ENCODE measurements around the gene ANKH. TPM values are rescaled to one million over a fixed set of nuclear protein-coding genes. Genes with fewer than 3 reads are reported as not detected.
"Not testable (repeated sequence)": the region's sequence is repeated elsewhere in the genome, so short reads cannot be mapped to it uniquely, and the experiment has no call there.

ANKH gene
- total RNA-seq, 1 donor from 2014 or later = 45.0 TPM

GRCh38 chr5:14849516-14850294 lies 21.9 kb downstream of the ANKH start:
- H3K27ac Mint-ChIP-seq = no peak overlapping the region
- H3K4me3 Mint-ChIP-seq (ENCODE audit: low read depth) = no peak overlapping the region
- H3K9me3 Mint-ChIP-seq = no peaks in the 10 kb centered on the region
- intact Hi-C loops (cut with micrococcal nuclease) = no loop called here
- peaks cover under 1% of the 10 kb centered on the region for H3K4me1 Mint-ChIP-seq (ENCODE audit: low read depth)
- no peak for DNase-seq (ENCODE audit: low spot score)
- peaks cover 6% of the 10 kb centered on the region for H3K36me3 Mint-ChIP-seq (ENCODE audit: low read depth)
- no peaks in the 10 kb centered on the region for H3K27me3 Mint-ChIP-seq (ENCODE audit: low read depth)

GRCh38 chr5:14848942-14849341 lies 22.6 kb downstream of the ANKH start:
- H3K4me1 Mint-ChIP-seq (ENCODE audit: low read depth); H3K9me3 Mint-ChIP-seq; DNase-seq (ENCODE audit: low spot score); H3K27me3 Mint-ChIP-seq (ENCODE audit: low read depth); H3K4me3 Mint-ChIP-seq (ENCODE audit: low read depth); intact Hi-C loops (cut with micrococcal nuclease); H3K27ac Mint-ChIP-seq: not testable (repeated sequence)
- H3K36me3 Mint-ChIP-seq (ENCODE audit: low read depth) = peaks cover 11% of the 10 kb centered on the region

- H3K27me3 Mint-ChIP-seq (ENCODE audit: low read depth) = no peaks in the 10 kb centered on the region
Observed at GRCh38 chr5:14848385-14848784, 23.2 kb downstream of the ANKH start.

GRCh38 chr5:14847471-14847870 lies 24.1 kb downstream of the ANKH start:
- H3K36me3 Mint-ChIP-seq (ENCODE audit: low read depth) = peaks cover 11% of the 10 kb centered on the region
- H3K4me1 Mint-ChIP-seq (ENCODE audit: low read depth) = no peaks in the 10 kb centered on the region
- no peak overlapping the region for H3K27ac Mint-ChIP-seq
- intact Hi-C loops (cut with micrococcal nuclease) = no loop called here
- no peaks in the 10 kb centered on the region for H3K9me3 Mint-ChIP-seq
- no peak overlapping the region for H3K4me3 Mint-ChIP-seq (ENCODE audit: low read depth)
- no peak for DNase-seq (ENCODE audit: low spot score)
- H3K27me3 Mint-ChIP-seq (ENCODE audit: low read depth) = no peaks in the 10 kb centered on the region

More at GRCh38 chr5:14848385-14848784, 23.2 kb downstream of the ANKH start:
- no peak for DNase-seq (ENCODE audit: low spot score)
- no peaks in the 10 kb centered on the region for H3K9me3 Mint-ChIP-seq
- no peak overlapping the region for H3K27ac Mint-ChIP-seq
- H3K4me3 Mint-ChIP-seq (ENCODE audit: low read depth) = no peak overlapping the region
- H3K36me3 Mint-ChIP-seq (ENCODE audit: low read depth) = peaks cover 11% of the 10 kb centered on the region
- intact Hi-C loops (cut with micrococcal nuclease) = no loop called here
- no peaks in the 10 kb centered on the region for H3K4me1 Mint-ChIP-seq (ENCODE audit: low read depth)

- Mint-ChIP-seq H3K4me3 (ENCODE audit: low read depth) (no peak overlapping the region), H3K27ac (no peak overlapping the region), H3K9me3 (peaks cover 1% of the 10 kb centered on the region), H3K4me1 (ENCODE audit: low read depth) (peaks cover 5% of the 10 kb centered on the region), H3K36me3 (ENCODE audit: low read depth) (peaks cover 21% of the 10 kb centered on the region), H3K27me3 (ENCODE audit: low read depth) (no peaks in the 10 kb centered on the region)
- intact Hi-C loops (cut with micrococcal nuclease) = no loop called here
- DNase-seq (ENCODE audit: low spot score) = no peak
Observed at GRCh38 chr5:14842117-14842516, 29.5 kb downstream of the ANKH start.

GRCh38 chr5:14840624-14841023 lies 31.0 kb downstream of the ANKH start:
- intact Hi-C loops (cut with micrococcal nuclease) = no loop called here
- Mint-ChIP-seq H3K36me3 (ENCODE audit: low read depth) (peaks cover 23% of the 10 kb centered on the region), H3K27me3 (ENCODE audit: low read depth) (no peaks in the 10 kb centered on the region), H3K9me3 (peaks cover 4% of the 10 kb centered on the region), H3K27ac (no peak overlapping the region), H3K4me3 (ENCODE audit: low read depth) (no peak overlapping the region), H3K4me1 (ENCODE audit: low read depth) (peaks cover 7% of the 10 kb centered on the region)
- DNase-seq (ENCODE audit: low spot score) = no peak

- Mint-ChIP-seq H3K4me1 (ENCODE audit: low read depth) (peaks cover 7% of the 10 kb centered on the region), H3K9me3 (peaks cover 4% of the 10 kb centered on the region), H3K36me3 (ENCODE audit: low read depth) (peaks cover 19% of the 10 kb centered on the region), H3K27me3 (ENCODE audit: low read depth) (no peaks in the 10 kb centered on the region), H3K4me3 (ENCODE audit: low read depth) (no peak overlapping the region), H3K27ac (no peak overlapping the region)
- DNase-seq (ENCODE audit: low spot score) = no peak
- intact Hi-C loops (cut with micrococcal nuclease) = no loop called here
Observed at GRCh38 chr5:14838396-14839319, 32.9 kb downstream of the ANKH start.

- DNase-seq (ENCODE audit: low spot score); H3K27me3 Mint-ChIP-seq (ENCODE audit: low read depth); H3K9me3 Mint-ChIP-seq; H3K27ac Mint-ChIP-seq; H3K4me3 Mint-ChIP-seq (ENCODE audit: low read depth); H3K4me1 Mint-ChIP-seq (ENCODE audit: low read depth); intact Hi-C loops (cut with micrococcal nuclease): not testable (repeated sequence)
- H3K36me3 Mint-ChIP-seq (ENCODE audit: low read depth) = peaks cover 19% of the 10 kb centered on the region
Observed at GRCh38 chr5:14837423-14838122, 34.0 kb downstream of the ANKH start.

GRCh38 chr5:14834584-14835550 lies 36.7 kb downstream of the ANKH start:
- H3K27me3 Mint-ChIP-seq (ENCODE audit: low read depth) = no peaks in the 10 kb centered on the region
- intact Hi-C loops (cut with micrococcal nuclease) = no loop called here
- H3K4me3 Mint-ChIP-seq (ENCODE audit: low read depth) = no peak overlapping the region
- H3K4me1 Mint-ChIP-seq (ENCODE audit: low read depth) = peaks cover 5% of the 10 kb centered on the region
- DNase-seq (ENCODE audit: low spot score) = no peak
- H3K27ac Mint-ChIP-seq = no peak overlapping the region
- H3K36me3 Mint-ChIP-seq (ENCODE audit: low read depth) = peaks cover 18% of the 10 kb centered on the region
- H3K9me3 Mint-ChIP-seq = peaks cover 4% of the 10 kb centered on the region

- Mint-ChIP-seq H3K9me3 (peaks cover 4% of the 10 kb centered on the region), H3K4me1 (ENCODE audit: low read depth) (peaks cover 2% of the 10 kb centered on the region)
- intact Hi-C loops (cut with micrococcal nuclease) = no loop called here
Observed at GRCh38 chr5:14834062-14834461, 37.5 kb downstream of the ANKH start.

GRCh38 chr5:14831006-14831338 lies 40.6 kb downstream of the ANKH start:
- Mint-ChIP-seq H3K36me3 (ENCODE audit: low read depth) (peaks cover 16% of the 10 kb centered on the region), H3K27ac (no peak overlapping the region), H3K4me3 (ENCODE audit: low read depth) (no peak overlapping the region), H3K27me3 (ENCODE audit: low read depth) (no peaks in the 10 kb centered on the region), H3K4me1 (ENCODE audit: low read depth) (peaks cover 11% of the 10 kb centered on the region), H3K9me3 (no peaks in the 10 kb centered on the region)
- no peak for DNase-seq (ENCODE audit: low spot score)
- intact Hi-C loops (cut with micrococcal nuclease) = no loop called here

More at GRCh38 chr5:14834062-14834461, 37.5 kb downstream of the ANKH start:
- DNase-seq (ENCODE audit: low spot score) = no peak
- no peak overlapping the region for H3K27ac Mint-ChIP-seq
- peaks cover 18% of the 10 kb centered on the region for H3K36me3 Mint-ChIP-seq (ENCODE audit: low read depth)
- H3K4me3 Mint-ChIP-seq (ENCODE audit: low read depth) = no peak overlapping the region
- no peaks in the 10 kb centered on the region for H3K27me3 Mint-ChIP-seq (ENCODE audit: low read depth)
